GM12878 (cell line): Measurements from ENCODE around the gene ADAMTS17.

Source experiments
- CTCF ChIP-seq, 3 experiments: IDR thresholded peaks in 2 of 3; conservative IDR thresholded peaks in 1 of 3; 2 replicates each; pipeline ENCODE4 v1.5.1; 2011; ENCODE audit warnings: low read depth in 3 of 3, low read length in 3 of 3, mild to moderate bottlenecking in 3 of 3, control low read depth in 2 of 3, moderate library complexity in 2 of 3, inconsistent platforms in 1 of 3, mixed read lengths in 1 of 3; ENCODE audit not compliant: control insufficient read depth in 2 of 3, insufficient read depth in 1 of 3; ENCODE audit errors: extremely low read depth in 1 of 3
- FOXM1 ChIP-seq: IDR thresholded peaks from 2 replicates; pipeline ENCODE4 v1.6.1; 2012; ENCODE audit warnings: low read depth, mild to moderate bottlenecking, inconsistent platforms, low read length, moderate library complexity
- HCFC1 ChIP-seq: fragments of 150-350 bp; IDR thresholded peaks from 2 replicates; pipeline ENCODE4 v1.6.1; 2014; ENCODE audit warnings: low read length
- MXI1 ChIP-seq: fragments of 150-350 bp; IDR thresholded peaks from 2 replicates; pipeline ENCODE4 v1.6.1; 2011; ENCODE audit warnings: low read depth, mild to moderate bottlenecking, inconsistent platforms, low read length, improper control_type of control experiment
- TF ChIP-seq, protein P1 (sequence below): IDR thresholded peaks from 2 replicates; pipeline ENCODE4 v1.6.1; 2012; ENCODE audit warnings: low read length, inconsistent platforms
- TF ChIP-seq, protein P2 (sequence below): fragments of 450-650 bp; IDR thresholded peaks from 2 replicates; pipeline ENCODE4 v1.6.1; 2017; ENCODE audit warnings: mild to moderate bottlenecking, low read depth, inconsistent platforms; ENCODE audit not compliant: poor library complexity, severe bottlenecking
- TF ChIP-seq, protein P3 (sequence below): fragments of 450-650 bp; IDR thresholded peaks from 2 replicates; pipeline ENCODE4 v1.6.1; 2016; ENCODE audit warnings: mild to moderate bottlenecking

DNA sequence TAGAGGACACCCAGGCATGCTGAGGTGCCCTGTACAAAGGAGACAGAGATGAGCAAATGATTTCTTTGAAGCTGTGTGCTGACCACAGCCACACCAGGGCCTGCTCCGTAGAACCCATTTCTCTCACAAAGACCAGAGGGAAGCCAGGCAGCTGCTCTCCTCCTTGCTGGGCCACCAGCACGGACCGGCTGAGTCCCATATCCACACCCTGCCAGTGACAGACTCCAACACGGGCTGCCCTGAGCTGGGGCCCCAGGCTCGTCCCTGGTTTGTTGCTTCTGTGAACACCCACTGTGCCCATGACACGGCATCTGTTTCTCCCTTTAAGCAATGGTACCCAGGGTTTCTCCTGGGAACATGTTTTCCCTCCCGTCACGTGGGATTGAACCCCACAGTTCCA lies 284.5 kb downstream of the ADAMTS17 start:
- TF ChIP-seq FOXM1, result no peak
- TF ChIP-seq MXI1, result no peak
- TF ChIP-seq, protein P1, sequence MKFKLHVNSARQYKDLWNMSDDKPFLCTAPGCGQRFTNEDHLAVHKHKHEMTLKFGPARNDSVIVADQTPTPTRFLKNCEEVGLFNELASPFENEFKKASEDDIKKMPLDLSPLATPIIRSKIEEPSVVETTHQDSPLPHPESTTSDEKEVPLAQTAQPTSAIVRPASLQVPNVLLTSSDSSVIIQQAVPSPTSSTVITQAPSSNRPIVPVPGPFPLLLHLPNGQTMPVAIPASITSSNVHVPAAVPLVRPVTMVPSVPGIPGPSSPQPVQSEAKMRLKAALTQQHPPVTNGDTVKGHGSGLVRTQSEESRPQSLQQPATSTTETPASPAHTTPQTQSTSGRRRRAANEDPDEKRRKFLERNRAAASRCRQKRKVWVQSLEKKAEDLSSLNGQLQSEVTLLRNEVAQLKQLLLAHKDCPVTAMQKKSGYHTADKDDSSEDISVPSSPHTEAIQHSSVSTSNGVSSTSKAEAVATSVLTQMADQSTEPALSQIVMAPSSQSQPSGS, result no peak
- TF ChIP-seq, protein P2, sequence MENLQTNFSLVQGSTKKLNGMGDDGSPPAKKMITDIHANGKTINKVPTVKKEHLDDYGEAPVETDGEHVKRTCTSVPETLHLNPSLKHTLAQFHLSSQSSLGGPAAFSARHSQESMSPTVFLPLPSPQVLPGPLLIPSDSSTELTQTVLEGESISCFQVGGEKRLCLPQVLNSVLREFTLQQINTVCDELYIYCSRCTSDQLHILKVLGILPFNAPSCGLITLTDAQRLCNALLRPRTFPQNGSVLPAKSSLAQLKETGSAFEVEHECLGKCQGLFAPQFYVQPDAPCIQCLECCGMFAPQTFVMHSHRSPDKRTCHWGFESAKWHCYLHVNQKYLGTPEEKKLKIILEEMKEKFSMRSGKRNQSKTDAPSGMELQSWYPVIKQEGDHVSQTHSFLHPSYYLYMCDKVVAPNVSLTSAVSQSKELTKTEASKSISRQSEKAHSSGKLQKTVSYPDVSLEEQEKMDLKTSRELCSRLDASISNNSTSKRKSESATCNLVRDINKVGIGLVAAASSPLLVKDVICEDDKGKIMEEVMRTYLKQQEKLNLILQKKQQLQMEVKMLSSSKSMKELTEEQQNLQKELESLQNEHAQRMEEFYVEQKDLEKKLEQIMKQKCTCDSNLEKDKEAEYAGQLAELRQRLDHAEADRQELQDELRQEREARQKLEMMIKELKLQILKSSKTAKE, result no peak
- no peak for TF ChIP-seq CTCF (IDR thresholded peaks at IDR 0.05 in 2 of 3, conservative IDR thresholded peaks at IDR 0.05 in 1 of 3; ENCODE audit: control insufficient read depth in 2 of 3, extremely low read depth in 1 of 3, insufficient read depth in 1 of 3, low read depth in 3 of 3, low read length in 3 of 3)
- TF ChIP-seq, protein P3, sequence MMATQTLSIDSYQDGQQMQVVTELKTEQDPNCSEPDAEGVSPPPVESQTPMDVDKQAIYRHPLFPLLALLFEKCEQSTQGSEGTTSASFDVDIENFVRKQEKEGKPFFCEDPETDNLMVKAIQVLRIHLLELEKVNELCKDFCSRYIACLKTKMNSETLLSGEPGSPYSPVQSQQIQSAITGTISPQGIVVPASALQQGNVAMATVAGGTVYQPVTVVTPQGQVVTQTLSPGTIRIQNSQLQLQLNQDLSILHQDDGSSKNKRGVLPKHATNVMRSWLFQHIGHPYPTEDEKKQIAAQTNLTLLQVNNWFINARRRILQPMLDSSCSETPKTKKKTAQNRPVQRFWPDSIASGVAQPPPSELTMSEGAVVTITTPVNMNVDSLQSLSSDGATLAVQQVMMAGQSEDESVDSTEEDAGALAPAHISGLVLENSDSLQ, result no peak
- TF ChIP-seq HCFC1, result no peak
